Skin of body (tissue), 2 donors: ENCODE results near the gene LRRFIP1. TPM values are rescaled to one million over a fixed set of nuclear protein-coding genes. Genes with fewer than 3 reads are reported as not detected.
A peak's percentile ranks its signal among the peaks of the same experiment; 100 is the strongest.

Source experiments
- DNase-seq: peaks from one replicate; lab custom pipeline; 2025; lab: John Stamatoyannopoulos, UW
- total RNA-seq: library from RNA; depleted of rRNA; stranded (reverse); fragments of >200 nt; gene quantifications from one replicate; pipeline ENCODE4 v1.2.3, GENCODE V29; 2014

LRRFIP1 gene
- total RNA-seq, 1 donor from 2014 or later = 58.0 TPM

GRCh38 chr2:237724811-237725478 is 97.6 kb downstream of the LRRFIP1 start:
- no peak for DNase-seq

- no peak for DNase-seq
Measured at GRCh38 chr2:237725661-237726060, 98.3 kb downstream of the LRRFIP1 start.

- DNase-seq = peak; percentile 81
Measured at GRCh38 chr2:237726401-237726830, 99.0 kb downstream of the LRRFIP1 start.

- no peak for DNase-seq
Measured at GRCh38 chr2:237727363-237727762, 100.0 kb downstream of the LRRFIP1 start.

GRCh38 chr2:237729681-237730475 is 102.5 kb downstream of the LRRFIP1 start:
- DNase-seq = no peak

GRCh38 chr2:237731663-237732062 is 104.3 kb downstream of the LRRFIP1 start:
- DNase-seq = no peak

GRCh38 chr2:237732070-237732469 is 104.7 kb downstream of the LRRFIP1 start:
- no peak for DNase-seq

- no peak for DNase-seq
Measured at GRCh38 chr2:237732790-237733381, 105.5 kb downstream of the LRRFIP1 start.

GRCh38 chr2:237733677-237734300 is 106.4 kb downstream of the LRRFIP1 start:
- no peak for DNase-seq

GRCh38 chr2:237734905-237735623 is 107.7 kb downstream of the LRRFIP1 start:
- DNase-seq = no peak

- no peak for DNase-seq
Measured at GRCh38 chr2:237735798-237736197, 108.4 kb downstream of the LRRFIP1 start.

- DNase-seq = no peak
Measured at GRCh38 chr2:237736783-237737182, 109.4 kb downstream of the LRRFIP1 start.

GRCh38 chr2:237737196-237737865 is 109.9 kb downstream of the LRRFIP1 start:
- no peak for DNase-seq

GRCh38 chr2:237738255-237738654 is 110.9 kb downstream of the LRRFIP1 start:
- DNase-seq = no peak

- no peak for DNase-seq
Measured at GRCh38 chr2:237739101-237739500, 111.7 kb downstream of the LRRFIP1 start.

GRCh38 chr2:237742191-237742590 is 114.8 kb downstream of the LRRFIP1 start:
- no peak for DNase-seq

GRCh38 chr2:237742614-237743013 is 115.2 kb downstream of the LRRFIP1 start:
- DNase-seq = no peak

GRCh38 chr2:237743024-237743423 is 115.6 kb downstream of the LRRFIP1 start:
- no peak for DNase-seq

GRCh38 chr2:237743561-237744269 is 116.3 kb downstream of the LRRFIP1 start:
- DNase-seq = no peak

- no peak for DNase-seq
Measured at GRCh38 chr2:237744270-237744612, 116.9 kb downstream of the LRRFIP1 start.
